NOMO-1 treated with DMSO at 0.1 percent for 48 hours (cell line): Measurements from ENCODE around the gene STAG3.
"Not testable (repeated sequence)": the region's sequence is repeated elsewhere in the genome, so short reads cannot be mapped to it uniquely, and the experiment has no call there.

Experiments
- DNase-seq: peaks from one replicate; lab custom pipeline; 2025; ENCODE audit not compliant: unreplicated experiment; lab: John Stamatoyannopoulos, UW

Gene STAG3

GRCh38 chr7:100210805-100211204 is 33.1 kb downstream of the STAG3 start:
- DNase-seq = no peak

- DNase-seq = no peak
These were observed 33.6 kb downstream of the STAG3 start for GRCh38 chr7:100211342-100211780.

GRCh38 chr7:100212631-100213286 is 35.0 kb downstream of the STAG3 start:
- no peak for DNase-seq

- no peak for DNase-seq
These were observed 36.0 kb downstream of the STAG3 start for GRCh38 chr7:100213672-100214071.

GRCh38 chr7:100214356-100214755 is 36.6 kb downstream of the STAG3 start:
- DNase-seq = not testable (repeated sequence)

GRCh38 chr7:100215895-100216294 is 38.2 kb downstream of the STAG3 start:
- no peak for DNase-seq

GRCh38 chr7:100217934-100218333 is 40.2 kb downstream of the STAG3 start:
- DNase-seq = peak; percentile 56

GRCh38 chr7:100219271-100219737 is 41.6 kb downstream of the STAG3 start:
- no peak for DNase-seq

GRCh38 chr7:100219801-100220585 is 42.3 kb downstream of the STAG3 start, which contains the start of gene PVRIG:
PVRIG (plus strand) TSS chr7:100219949; CDS start chr7:100219971, 22 bp downstream.
- not testable (repeated sequence) for DNase-seq

GRCh38 chr7:100220586-100221230 is 43.0 kb downstream of the STAG3 start:
- DNase-seq = no peak

GRCh38 chr7:100221231-100221718 is 43.6 kb downstream of the STAG3 start:
- no peak for DNase-seq

GRCh38 chr7:100221767-100222444 is 44.2 kb downstream of the STAG3 start:
- DNase-seq = no peak

GRCh38 chr7:100222445-100223132 is 44.9 kb downstream of the STAG3 start:
- DNase-seq = no peak

- DNase-seq = not testable (repeated sequence)
These were observed 45.7 kb downstream of the STAG3 start for GRCh38 chr7:100223376-100223927.

GRCh38 chr7:100224891-100225290 is 47.2 kb downstream of the STAG3 start:
- DNase-seq = not testable (repeated sequence)

GRCh38 chr7:100234660-100235317 is 57.1 kb downstream of the STAG3 start:
- DNase-seq = not testable (repeated sequence)

- DNase-seq = not testable (repeated sequence)
These were observed 62.3 kb downstream of the STAG3 start for GRCh38 chr7:100239975-100240374.

- peak; percentile 34 for DNase-seq
These were observed 65.7 kb downstream of the STAG3 start for GRCh38 chr7:100243385-100243784.

- not testable (repeated sequence) for DNase-seq
These were observed 67.4 kb downstream of the STAG3 start for GRCh38 chr7:100244988-100245605.
